ENCODE measurements around the gene LCAT.

The LCAT gene

GRCh38 chr16:67933805-67934204 lies 10.1 kb downstream of the LCAT start:
- Histone ChIP-seq H3K36me3 (peaks cover 63% of the 10 kb centered on the region), H3K4me3 (ENCODE audit: low read depth in 1 of 2, low read length in 1 of 2) (no peak overlapping the region), H3K9me3 (no peaks in the 10 kb centered on the region), H3K27me3 (no peaks in the 10 kb centered on the region), H3K4me1 (ENCODE audit: control insufficient read depth in 1 of 2, insufficient read depth in 1 of 2, low read depth in 1 of 2, low read length in 1 of 2) (peaks cover 21 to 24% of the 10 kb centered on the region in 2 experiments), H3K27ac (peak overlapping the region; percentile 95)
- TF ChIP-seq, protein P1, sequence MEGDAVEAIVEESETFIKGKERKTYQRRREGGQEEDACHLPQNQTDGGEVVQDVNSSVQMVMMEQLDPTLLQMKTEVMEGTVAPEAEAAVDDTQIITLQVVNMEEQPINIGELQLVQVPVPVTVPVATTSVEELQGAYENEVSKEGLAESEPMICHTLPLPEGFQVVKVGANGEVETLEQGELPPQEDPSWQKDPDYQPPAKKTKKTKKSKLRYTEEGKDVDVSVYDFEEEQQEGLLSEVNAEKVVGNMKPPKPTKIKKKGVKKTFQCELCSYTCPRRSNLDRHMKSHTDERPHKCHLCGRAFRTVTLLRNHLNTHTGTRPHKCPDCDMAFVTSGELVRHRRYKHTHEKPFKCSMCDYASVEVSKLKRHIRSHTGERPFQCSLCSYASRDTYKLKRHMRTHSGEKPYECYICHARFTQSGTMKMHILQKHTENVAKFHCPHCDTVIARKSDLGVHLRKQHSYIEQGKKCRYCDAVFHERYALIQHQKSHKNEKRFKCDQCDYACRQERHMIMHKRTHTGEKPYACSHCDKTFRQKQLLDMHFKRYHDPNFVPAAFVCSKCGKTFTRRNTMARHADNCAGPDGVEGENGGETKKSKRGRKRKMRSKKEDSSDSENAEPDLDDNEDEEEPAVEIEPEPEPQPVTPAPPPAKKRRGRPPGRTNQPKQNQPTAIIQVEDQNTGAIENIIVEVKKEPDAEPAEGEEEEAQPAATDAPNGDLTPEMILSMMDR (IDR thresholded peaks at IDR 0.05) = no peak

- H3K27ac ChIP-seq = peak overlapping the region; percentile 18
- no peak overlapping the region for H3K4me3 ChIP-seq (ENCODE audit: low read depth in 1 of 2, low read length in 1 of 2)
- peaks cover 16 to 21% of the 10 kb centered on the region in 2 experiments for H3K4me1 ChIP-seq (ENCODE audit: control insufficient read depth in 1 of 2, insufficient read depth in 1 of 2, low read depth in 1 of 2, low read length in 1 of 2)
- H3K36me3 ChIP-seq = peaks cover 76% of the 10 kb centered on the region
- H3K27me3 ChIP-seq = no peaks in the 10 kb centered on the region
- TF ChIP-seq, protein P1 (IDR thresholded peaks at IDR 0.05) = no peak
- no peaks in the 10 kb centered on the region for H3K9me3 ChIP-seq
Measured at GRCh38 chr16:67932462-67932840, 11.5 kb downstream of the LCAT start.

- H3K4me3 ChIP-seq (ENCODE audit: low read depth in 1 of 2, low read length in 1 of 2) = no peak within 1 kb of the TSS
- H3K27ac ChIP-seq = peak within 1 kb of the TSS; percentile 18
- peaks cover 82% of the 10 kb centered on the region for H3K36me3 ChIP-seq
- no peaks in the 10 kb centered on the region for H3K27me3 ChIP-seq
- H3K9me3 ChIP-seq = no peaks in the 10 kb centered on the region
- H3K4me1 ChIP-seq (ENCODE audit: control insufficient read depth in 1 of 2, insufficient read depth in 1 of 2, low read depth in 1 of 2, low read length in 1 of 2) = peaks cover 10 to 16% of the 10 kb centered on the region in 2 experiments
- TF ChIP-seq, protein P1 (IDR thresholded peaks at IDR 0.05) = no peak
Measured at GRCh38 chr16:67931712-67932461, 12.0 kb downstream of the LCAT start, which contains the start of gene CTRL. CTRL (minus strand) TSS chr16:67931862; CDS start chr16:67931852, 10 bp downstream.

DNA sequence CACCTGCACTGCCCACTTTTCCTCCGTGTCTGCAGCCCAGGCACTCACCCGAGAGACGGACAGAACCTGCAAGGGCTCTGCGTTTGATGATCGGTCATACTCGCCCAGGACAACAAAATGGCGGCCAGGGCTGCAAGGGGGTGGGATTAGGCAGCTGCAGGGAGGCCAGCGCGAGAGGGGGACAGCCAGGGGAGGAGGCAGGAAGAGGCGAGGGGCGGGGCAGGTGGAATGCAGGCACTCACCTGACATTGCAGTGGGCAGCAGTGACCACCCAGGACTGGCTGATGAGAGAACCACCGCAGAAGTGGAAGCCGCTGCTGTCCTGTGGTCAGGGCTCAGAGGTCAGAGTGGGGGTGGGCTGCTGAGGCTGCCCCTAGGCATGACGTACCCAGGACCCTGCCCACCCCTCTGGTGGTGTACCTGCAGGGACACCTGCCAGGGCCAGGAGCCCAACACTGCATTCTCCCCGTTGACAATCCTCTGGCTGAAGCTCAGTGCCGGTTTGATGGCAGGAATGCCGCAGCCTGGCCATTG lies 13.2 kb downstream of the LCAT start:
- TF ChIP-seq, protein P1 (IDR thresholded peaks at IDR 0.05) = no peak
- Histone ChIP-seq H3K4me1 (ENCODE audit: control insufficient read depth in 1 of 2, insufficient read depth in 1 of 2, low read depth in 1 of 2, low read length in 1 of 2) (peaks cover 9 to 10% of the 10 kb centered on the region in 2 experiments), H3K36me3 (peaks cover 85% of the 10 kb centered on the region)

GRCh38 chr16:67930191-67930590 lies 13.7 kb downstream of the LCAT start:
- no peaks in the 10 kb centered on the region for H3K27me3 ChIP-seq
- H3K4me1 ChIP-seq (ENCODE audit: control insufficient read depth in 1 of 2, insufficient read depth in 1 of 2, low read depth in 1 of 2, low read length in 1 of 2) = peaks cover 5% of the 10 kb centered on the region in 2 experiments
- TF ChIP-seq, protein P1 (IDR thresholded peaks at IDR 0.05) = no peak
- peaks cover 87% of the 10 kb centered on the region for H3K36me3 ChIP-seq
- no peak overlapping the region for H3K27ac ChIP-seq
- no peak overlapping the region for H3K4me3 ChIP-seq (ENCODE audit: low read depth in 1 of 2, low read length in 1 of 2)
- H3K9me3 ChIP-seq = no peaks in the 10 kb centered on the region

More for the DNA sequence above, 13.2 kb downstream of the LCAT start:
- Histone ChIP-seq H3K27ac (no peak overlapping the region), H3K9me3 (no peaks in the 10 kb centered on the region), H3K4me3 (ENCODE audit: low read depth in 1 of 2, low read length in 1 of 2) (no peak overlapping the region), H3K27me3 (no peaks in the 10 kb centered on the region)
